IMR-90 (cell line): ENCODE results near the gene ADAMTS18.

Experiments used
- MAFK ChIP-seq: IDR thresholded peaks from 2 replicates; pipeline ENCODE4 v1.6.1; 2012; ENCODE audit warnings: low read depth, low read length, improper control_type of control experiment
- MAZ ChIP-seq: IDR thresholded peaks from 2 replicates; pipeline ENCODE4 v1.6.1; 2012; ENCODE audit warnings: low read depth, mild to moderate bottlenecking, low read length, improper control_type of control experiment, moderate library complexity, borderline replicate concordance
- MXI1 ChIP-seq: IDR thresholded peaks from 2 replicates; pipeline ENCODE4 v1.6.1; 2012; ENCODE audit warnings: low read depth, mild to moderate bottlenecking, low read length, moderate library complexity, borderline replicate concordance
- POLR2A ChIP-seq: IDR thresholded peaks from 2 replicates; pipeline ENCODE4 v1.6.1; 2012; ENCODE audit warnings: mild to moderate bottlenecking, low read depth, low read length
- RCOR1 ChIP-seq: IDR thresholded peaks from 2 replicates; pipeline ENCODE4 v1.6.1; 2012; ENCODE audit warnings: mild to moderate bottlenecking, low read length, improper control_type of control experiment; ENCODE audit not compliant: insufficient replicate concordance
- RFX5 ChIP-seq: IDR thresholded peaks from 2 replicates; pipeline ENCODE4 v1.8.0; 2012; ENCODE audit warnings: low read depth, mild to moderate bottlenecking, low read length, moderate library complexity
- TF ChIP-seq, protein P1 (sequence below): conservative IDR thresholded peaks from 2 replicates; pipeline ENCODE4 v1.5.1; 2012; ENCODE audit warnings: mild to moderate bottlenecking, low read depth, low read length, improper control_type of control experiment
- TF ChIP-seq, protein P2 (sequence below): fragments of 150-350 bp; IDR thresholded peaks from 2 replicates; pipeline ENCODE4 v1.6.1; 2016; ENCODE audit warnings: low read depth, mild to moderate bottlenecking, low read length, moderate library complexity, borderline replicate concordance

DNA sequence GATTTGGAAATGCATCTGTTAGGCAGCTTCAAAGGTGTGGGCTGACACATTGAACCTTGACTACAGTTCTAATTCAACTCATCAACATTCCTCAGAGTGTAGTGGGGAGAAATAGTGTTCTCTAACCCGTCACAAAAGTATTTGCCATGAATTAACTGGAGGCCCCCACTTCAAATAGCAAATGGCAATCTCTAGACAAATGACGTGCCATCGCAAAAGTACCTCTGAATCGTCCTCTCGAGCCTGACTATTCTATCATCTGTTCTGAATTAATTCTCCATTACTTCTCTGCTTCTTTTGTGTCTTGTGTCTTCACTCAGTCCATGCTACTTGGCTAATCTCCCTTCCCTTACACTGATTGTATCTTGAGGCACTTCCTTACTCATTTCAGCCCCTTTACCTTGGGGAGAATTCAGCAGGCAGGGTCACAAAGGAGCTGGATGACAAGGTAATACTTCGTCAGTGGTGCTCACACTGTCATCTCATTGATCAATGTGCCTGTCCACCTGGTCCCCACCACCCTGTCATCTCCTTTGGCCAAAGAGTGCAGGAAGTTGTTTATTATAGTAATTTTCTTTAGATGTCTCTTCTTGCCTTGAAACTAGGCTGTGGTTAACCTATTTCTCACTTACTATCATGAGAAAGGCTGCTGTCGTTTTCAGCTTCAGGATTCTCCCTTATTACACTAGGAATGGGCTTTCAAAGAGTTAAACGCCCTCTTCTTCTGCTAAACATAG is 127.2 kb downstream of the ADAMTS18 start:
- TF ChIP-seq, protein P1, sequence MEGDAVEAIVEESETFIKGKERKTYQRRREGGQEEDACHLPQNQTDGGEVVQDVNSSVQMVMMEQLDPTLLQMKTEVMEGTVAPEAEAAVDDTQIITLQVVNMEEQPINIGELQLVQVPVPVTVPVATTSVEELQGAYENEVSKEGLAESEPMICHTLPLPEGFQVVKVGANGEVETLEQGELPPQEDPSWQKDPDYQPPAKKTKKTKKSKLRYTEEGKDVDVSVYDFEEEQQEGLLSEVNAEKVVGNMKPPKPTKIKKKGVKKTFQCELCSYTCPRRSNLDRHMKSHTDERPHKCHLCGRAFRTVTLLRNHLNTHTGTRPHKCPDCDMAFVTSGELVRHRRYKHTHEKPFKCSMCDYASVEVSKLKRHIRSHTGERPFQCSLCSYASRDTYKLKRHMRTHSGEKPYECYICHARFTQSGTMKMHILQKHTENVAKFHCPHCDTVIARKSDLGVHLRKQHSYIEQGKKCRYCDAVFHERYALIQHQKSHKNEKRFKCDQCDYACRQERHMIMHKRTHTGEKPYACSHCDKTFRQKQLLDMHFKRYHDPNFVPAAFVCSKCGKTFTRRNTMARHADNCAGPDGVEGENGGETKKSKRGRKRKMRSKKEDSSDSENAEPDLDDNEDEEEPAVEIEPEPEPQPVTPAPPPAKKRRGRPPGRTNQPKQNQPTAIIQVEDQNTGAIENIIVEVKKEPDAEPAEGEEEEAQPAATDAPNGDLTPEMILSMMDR: no peak
- TF ChIP-seq, protein P2, sequence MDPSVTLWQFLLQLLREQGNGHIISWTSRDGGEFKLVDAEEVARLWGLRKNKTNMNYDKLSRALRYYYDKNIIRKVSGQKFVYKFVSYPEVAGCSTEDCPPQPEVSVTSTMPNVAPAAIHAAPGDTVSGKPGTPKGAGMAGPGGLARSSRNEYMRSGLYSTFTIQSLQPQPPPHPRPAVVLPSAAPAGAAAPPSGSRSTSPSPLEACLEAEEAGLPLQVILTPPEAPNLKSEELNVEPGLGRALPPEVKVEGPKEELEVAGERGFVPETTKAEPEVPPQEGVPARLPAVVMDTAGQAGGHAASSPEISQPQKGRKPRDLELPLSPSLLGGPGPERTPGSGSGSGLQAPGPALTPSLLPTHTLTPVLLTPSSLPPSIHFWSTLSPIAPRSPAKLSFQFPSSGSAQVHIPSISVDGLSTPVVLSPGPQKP: no peak
- no peak for TF ChIP-seq POLR2A
- no peak for TF ChIP-seq RCOR1
- TF ChIP-seq MAZ: no peak
- no peak for TF ChIP-seq MAFK
- no peak for TF ChIP-seq MXI1
- TF ChIP-seq RFX5: no peak
